Uterus (tissue), 2 donors: ENCODE results near the gene RNGTT.

Source experiments
- CTCF ChIP-seq, 4 experiments: fragments of 200-600 bp in 2 of 4; fragments of 450-650 bp in 2 of 4; sonication (generic) in 2 of 4; IDR thresholded peaks; one replicate each; pipeline ENCODE4 v1.5.1; 2016 to 2019; ENCODE audit warnings: antibody characterized with exemption in 4 of 4, mild to moderate bottlenecking in 2 of 4, moderate library complexity in 1 of 4
- POLR2A ChIP-seq, 2 donors: fragments of 450-650 bp; IDR thresholded peaks; one replicate each; pipeline ENCODE4 v1.6.1; 2016; ENCODE audit warnings: antibody characterized with exemption in 2 of 2, mild to moderate bottlenecking in 1 of 2, moderate library complexity in 1 of 2

GRCh38 chr6:88728756-88729155, 234.7 kb downstream of the RNGTT start:
- no peak for TF ChIP-seq CTCF (IDR thresholded peaks at IDR 0.05)
- TF ChIP-seq POLR2A (IDR thresholded peaks at IDR 0.05), result no peak
